Activated naive CD8-positive, alpha-beta T cell treated with anti-CD3 and anti-CD28 coated beads, Interleukin-2, amount 50 U/mL, for 16 hours (primary cell): Measurements from ENCODE around the gene C12orf75.
"Not testable (repeated sequence)": the region's sequence is repeated elsewhere in the genome, so short reads cannot be mapped to it uniquely, and the experiment has no call there.

Experiments
- DNase-seq: peaks from one replicate; pipeline ENCODE4 v3.0.0-alpha.2; 2020; ENCODE audit warnings: low read depth, low spot score

Gene C12orf75

GRCh38 chr12:105378911-105379310 is 48.4 kb downstream of the C12orf75 start:
- no peak for DNase-seq

GRCh38 chr12:105382771-105383622 is 52.5 kb downstream of the C12orf75 start:
- DNase-seq: no peak

DNA sequence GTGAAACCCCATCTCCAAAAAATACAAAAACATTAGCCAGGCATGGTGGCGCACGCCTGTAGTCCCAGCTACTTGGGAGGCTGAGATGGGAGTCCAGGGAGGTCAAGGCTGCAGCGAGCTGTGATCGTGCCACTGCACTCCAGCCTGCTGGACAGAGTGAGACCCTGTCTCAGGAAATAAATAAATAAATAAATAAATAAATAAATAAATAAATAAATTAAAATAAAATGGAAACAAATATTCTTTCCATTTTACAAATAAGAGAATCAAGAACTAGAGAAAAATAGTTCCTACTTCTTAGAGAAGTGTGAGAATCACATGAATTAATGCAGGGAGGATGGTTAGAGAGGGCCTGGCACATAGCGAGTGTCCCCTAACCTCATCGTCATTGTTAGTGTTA is 53.7 kb downstream of the C12orf75 start:
- DNase-seq: no peak

DNA sequence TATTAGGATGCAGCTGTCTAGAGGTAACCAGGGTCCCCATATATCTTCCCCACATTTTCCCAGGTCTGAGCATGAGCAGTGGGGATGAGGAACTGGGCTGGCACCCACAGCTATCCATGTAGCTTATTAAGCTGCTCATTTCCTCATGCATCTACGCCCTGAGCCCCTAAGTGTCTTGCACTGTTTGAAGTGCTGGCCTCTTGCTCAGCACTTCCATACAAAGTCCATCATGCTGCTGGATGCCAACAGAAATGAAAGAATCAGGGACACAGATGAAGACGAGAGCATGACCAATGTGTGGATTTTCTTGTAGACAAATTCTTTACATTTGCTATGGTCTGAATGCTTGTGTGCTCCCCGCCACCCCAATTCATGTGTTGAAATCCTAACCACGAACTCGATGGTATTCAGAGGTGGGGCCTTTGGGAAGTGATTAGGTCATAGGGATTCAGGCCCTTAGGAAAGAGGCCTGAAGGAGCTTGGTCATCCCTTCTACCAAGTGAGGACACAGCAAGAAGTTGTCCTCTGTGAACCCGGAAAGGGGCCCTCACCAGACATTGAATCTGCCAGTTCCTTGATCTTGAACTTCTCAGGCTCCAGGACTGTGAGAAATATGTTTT is 54.5 kb downstream of the C12orf75 start:
- no peak for DNase-seq

DNA sequence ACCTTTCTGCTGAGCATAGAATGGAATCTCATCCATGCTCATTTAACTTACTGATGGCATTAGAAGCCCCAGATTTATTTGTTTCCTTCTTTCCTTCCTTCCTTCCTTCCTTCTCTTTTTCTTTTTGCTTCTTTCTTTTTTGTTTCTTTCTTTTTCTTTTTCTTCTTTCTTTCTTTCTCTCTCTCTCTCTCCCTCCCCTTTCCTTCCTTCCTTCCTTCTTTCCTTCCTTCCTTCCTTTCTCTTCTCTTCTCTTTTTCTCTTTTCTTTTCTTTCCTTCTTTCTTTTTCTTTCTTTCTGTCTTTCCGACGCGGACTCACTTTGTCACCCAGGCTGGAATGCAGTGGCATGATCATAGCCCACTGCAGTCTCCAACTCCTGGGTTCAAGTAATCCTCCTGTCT is 55.9 kb downstream of the C12orf75 start:
- DNase-seq: no peak

- no peak for DNase-seq
Measured at GRCh38 chr12:105391231-105391630, 60.7 kb downstream of the C12orf75 start.

DNA sequence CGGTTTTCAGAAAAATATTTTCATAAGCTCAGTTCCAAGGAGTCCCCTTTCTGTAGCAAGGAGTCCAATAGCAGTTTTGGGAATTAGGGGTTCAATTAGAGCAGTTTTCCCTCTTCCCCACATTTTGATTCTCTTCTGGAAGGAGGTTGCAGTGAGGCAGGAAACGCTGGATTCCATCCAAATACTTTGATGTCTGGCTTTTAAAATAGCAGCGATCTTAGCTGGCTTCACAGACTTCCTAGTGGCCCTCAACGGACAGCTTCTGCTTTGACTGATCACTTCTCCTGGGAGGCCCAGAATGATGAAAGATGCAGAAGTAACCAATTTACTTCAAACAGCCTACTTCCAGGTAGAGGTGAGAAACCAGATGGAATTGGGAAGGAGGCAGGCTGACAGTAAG is 63.1 kb downstream of the C12orf75 start:
- DNase-seq: no peak

GRCh38 chr12:105396024-105396423 is 65.5 kb downstream of the C12orf75 start:
- no peak for DNase-seq

DNA sequence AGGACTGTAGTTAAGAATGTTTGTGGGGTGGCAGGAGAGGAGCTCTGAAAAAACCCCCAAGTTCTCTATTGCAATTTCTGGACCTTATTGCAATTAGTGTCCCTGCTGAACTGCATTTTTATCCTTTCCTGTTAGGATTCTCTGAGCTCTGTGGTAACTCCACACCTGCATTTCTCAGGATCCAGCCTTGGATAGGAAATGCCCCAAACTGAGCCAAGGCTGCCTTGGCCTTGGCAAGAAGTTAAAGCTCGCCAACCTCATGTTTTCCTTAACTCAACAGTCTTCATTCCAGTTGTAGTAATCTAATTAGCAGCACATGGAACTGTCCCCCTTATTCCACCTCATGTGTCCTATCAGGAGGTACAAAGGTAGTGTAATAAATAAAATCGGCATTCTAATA is 66.5 kb downstream of the C12orf75 start:
- no peak for DNase-seq

DNA sequence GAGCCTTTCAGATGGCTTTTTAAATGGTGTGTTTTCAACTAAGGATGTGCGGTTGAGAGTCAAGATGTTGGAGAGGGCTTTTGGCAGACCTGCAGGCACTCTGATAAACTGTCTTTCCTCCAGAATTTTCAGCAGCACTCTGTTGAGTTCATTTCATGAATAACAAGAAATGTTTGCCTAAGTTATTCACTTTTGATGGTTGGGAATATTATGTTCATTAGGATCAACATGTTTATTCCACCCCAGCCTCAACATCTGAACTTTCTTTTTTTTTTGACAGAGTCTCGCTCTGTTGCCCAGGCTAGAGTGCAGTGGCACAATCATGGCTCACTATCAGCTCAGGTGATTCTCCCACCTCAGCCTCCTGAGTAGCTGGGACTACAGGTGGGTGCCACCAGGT is 68.4 kb downstream of the C12orf75 start:
- DNase-seq: no peak

- no peak for DNase-seq
Measured at GRCh38 chr12:105399428-105400081, 69.1 kb downstream of the C12orf75 start.

- no peak for DNase-seq
Measured at GRCh38 chr12:105400227-105400626, 69.7 kb downstream of the C12orf75 start.

GRCh38 chr12:105401198-105401597 is 70.7 kb downstream of the C12orf75 start:
- DNase-seq: no peak

GRCh38 chr12:105402366-105402765 is 71.9 kb downstream of the C12orf75 start:
- no peak for DNase-seq

- no peak for DNase-seq
Measured at GRCh38 chr12:105403095-105403494, 72.6 kb downstream of the C12orf75 start.

DNA sequence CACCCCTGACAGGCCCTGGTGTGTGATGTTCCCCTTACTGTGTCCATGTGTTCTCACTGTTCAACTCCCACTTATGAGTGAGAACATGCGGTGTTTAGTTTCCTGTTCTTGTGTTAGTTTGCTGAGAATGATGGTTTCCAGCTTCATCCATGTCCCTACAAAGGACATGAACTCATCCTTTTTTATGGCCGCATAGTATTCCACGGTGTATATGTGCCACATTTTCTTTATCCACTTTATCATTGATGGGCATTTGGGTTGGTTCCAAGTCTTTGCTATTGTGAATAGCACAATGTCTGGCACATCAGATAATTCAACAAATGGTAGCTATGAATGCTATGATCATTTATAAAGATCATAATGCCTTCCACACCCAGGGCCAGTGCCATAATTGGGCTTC is 73.6 kb downstream of the C12orf75 start:
- DNase-seq: not testable (repeated sequence)

- DNase-seq: no peak
Measured at GRCh38 chr12:105406497-105406896, 76.0 kb downstream of the C12orf75 start.

DNA sequence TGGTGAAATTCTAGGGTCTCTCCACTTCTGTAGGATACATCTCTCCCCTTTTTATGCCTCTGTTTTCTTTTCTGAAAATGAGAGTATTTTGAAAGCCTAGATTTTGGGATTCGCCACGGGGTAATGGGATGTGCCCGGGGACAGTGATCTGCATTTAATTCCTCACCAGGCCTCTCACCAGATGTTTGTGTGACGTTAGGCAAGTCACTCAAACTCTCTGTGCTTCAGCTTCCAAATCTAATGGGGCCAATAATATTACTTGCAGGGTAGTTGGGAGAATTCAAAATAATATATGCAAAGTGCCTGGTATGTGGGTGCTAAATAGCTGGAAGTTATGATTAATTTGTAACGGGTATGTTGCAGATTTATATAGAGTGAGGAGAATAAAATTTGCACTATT is 78.8 kb downstream of the C12orf75 start:
- no peak for DNase-seq

DNA sequence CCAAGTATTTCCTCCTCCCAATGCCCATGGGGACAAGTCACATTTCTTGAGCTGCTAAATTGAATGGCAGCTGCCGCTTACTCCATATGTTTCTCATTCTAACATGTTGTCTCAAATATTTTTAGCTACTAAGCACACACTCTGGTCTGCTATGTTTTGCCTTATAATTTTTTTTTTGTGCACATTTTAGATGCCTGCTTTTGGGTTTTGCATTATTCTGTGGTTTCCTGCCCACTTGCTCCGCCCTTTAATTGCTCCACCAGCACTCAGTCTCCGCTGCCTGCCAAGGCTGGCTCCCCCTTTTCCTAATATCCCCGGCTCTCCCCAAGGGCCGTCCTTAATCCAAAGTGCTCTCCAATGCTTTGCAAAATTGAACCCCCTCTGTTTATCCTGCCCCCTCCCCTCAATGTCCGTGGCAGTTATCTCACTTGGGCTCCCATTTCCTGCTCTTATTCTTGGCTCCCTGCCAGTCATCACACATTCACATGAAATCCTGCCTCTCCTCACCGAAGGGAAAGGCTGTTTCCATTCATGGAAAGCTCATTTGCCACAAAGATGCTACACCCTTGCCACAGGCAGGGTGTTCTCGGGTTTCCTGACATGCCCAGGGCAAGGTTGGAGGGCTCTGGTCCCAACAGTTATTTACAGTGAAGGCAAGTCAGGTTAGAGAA is 79.4 kb downstream of the C12orf75 start:
- no peak for DNase-seq

DNA sequence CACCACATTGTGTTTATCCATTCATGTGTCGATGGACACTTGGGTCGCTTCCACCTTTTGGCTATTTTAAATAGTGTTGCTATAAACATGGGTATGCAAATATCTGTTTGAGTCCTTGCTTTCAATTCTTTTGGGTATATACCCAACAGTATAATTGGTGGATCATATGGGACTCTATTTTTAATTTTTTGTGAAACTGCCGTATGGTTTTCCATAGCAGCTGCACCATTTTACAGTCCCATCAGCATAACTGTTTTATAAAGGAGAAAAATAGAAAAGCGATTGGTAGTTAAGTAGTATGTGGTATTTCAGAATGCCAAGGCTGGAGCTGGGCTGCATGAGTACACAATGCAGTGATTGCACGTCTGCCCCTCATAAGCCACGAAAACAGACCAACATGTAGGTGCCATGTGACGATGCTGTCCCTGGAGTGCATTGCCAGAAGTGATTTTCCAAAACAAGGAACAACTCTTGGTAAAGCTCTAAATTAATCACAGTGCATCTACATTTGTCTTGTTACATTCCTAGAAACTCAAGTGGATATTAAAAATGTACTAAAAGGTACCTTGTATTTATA is 83.5 kb downstream of the C12orf75 start:
- no peak for DNase-seq

DNA sequence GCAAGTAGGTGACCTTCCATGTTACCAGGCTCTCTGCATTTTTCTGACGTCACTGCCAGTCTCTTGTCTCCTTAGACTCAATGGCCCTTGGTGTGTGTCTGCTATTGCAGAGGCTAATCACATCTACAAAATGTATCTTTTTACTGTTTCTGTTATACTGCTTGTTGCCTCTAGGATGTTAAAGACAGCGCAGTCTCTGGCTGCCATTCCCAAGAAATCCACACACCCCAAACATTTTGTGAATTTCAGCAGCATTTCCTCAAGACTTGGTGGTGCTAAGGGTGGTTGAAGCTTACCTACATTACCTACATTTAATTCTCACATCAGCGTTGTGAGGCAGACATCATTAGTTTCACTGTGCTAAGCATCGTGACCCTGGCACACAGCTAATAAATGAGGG is 87.2 kb downstream of the C12orf75 start:
- no peak for DNase-seq

DNA sequence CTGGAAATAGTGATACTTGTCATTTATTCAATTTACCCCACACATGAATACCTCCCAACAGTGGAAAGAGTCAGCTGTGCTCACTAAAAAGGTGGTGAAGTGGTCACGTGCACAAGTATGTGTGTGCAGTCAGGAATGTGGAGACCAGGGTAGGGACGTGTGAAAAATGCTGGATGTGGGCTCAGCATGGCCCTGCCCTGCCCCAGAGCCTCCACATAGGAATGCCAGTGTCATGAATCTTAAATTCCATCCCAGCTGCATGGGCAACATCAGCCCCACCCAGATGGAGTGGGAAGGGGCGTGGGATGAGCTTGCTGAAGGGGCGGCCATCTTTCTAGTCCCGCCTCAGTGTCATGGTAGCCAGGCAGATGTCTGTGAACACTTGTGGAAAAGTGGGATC is 87.7 kb downstream of the C12orf75 start:
- DNase-seq: no peak
